H9 (cell line): Measurements from ENCODE around the gene SEC22A. TPM values are rescaled to one million over a fixed set of nuclear protein-coding genes. Genes with fewer than 3 reads are reported as not detected.
A peak's percentile ranks its signal among the peaks of the same experiment; 100 is the strongest.

Experiments
- DNase-seq: peaks from one replicate; pipeline ENCODE4 v3.0.0-alpha.2; 2017
- H2AFZ ChIP-seq: one replicate; pipeline ENCODE4 v1.6.1; 2013; ENCODE audit warnings: mild to moderate bottlenecking, low read length, control low read depth, moderate library complexity
- H2AK5ac ChIP-seq: 2 replicates; pipeline ENCODE4 v1.6.1; 2013; ENCODE audit warnings: low read length, control low read depth, mixed read lengths; ENCODE audit not compliant: insufficient read length
- H2BK120ac ChIP-seq: one replicate; pipeline ENCODE4 v1.6.1; 2013; ENCODE audit warnings: low read depth, mild to moderate bottlenecking, low read length, control low read depth, inconsistent platforms; ENCODE audit not compliant: poor library complexity, severe bottlenecking
- H2BK12ac ChIP-seq: 2 replicates; pipeline ENCODE4 v1.6.1; 2013; ENCODE audit warnings: low read length, control low read depth, mixed read lengths, low read depth; ENCODE audit not compliant: insufficient read length
- H2BK15ac ChIP-seq: 2 replicates; pipeline ENCODE4 v1.6.1; 2013; ENCODE audit warnings: low read depth, low read length, control low read depth
- H2BK20ac ChIP-seq: one replicate; pipeline ENCODE4 v1.6.1; 2013; ENCODE audit warnings: low read depth, mild to moderate bottlenecking, low read length, control low read depth, inconsistent platforms; ENCODE audit not compliant: poor library complexity, severe bottlenecking
- H2BK5ac ChIP-seq: 2 replicates; pipeline ENCODE4 v1.6.1; 2013; ENCODE audit warnings: low read length, control low read depth, mixed read lengths; ENCODE audit not compliant: insufficient read length
- H3K14ac ChIP-seq: 2 replicates; pipeline ENCODE4 v1.6.1; 2013; ENCODE audit warnings: low read length, control low read depth; ENCODE audit not compliant: insufficient read depth
- H3K18ac ChIP-seq: 2 replicates; pipeline ENCODE4 v1.6.1; 2013; ENCODE audit warnings: low read depth, mild to moderate bottlenecking, mixed read lengths, low read length, control low read depth; ENCODE audit not compliant: insufficient read length
- H3K23ac ChIP-seq: 2 replicates; pipeline ENCODE4 v1.6.1; 2013; ENCODE audit warnings: low read length, control low read depth, mixed read lengths, low read depth; ENCODE audit not compliant: insufficient read length
- H3K23me2 ChIP-seq: 2 replicates; pipeline ENCODE4 v1.6.1; 2013; ENCODE audit warnings: low read depth, mild to moderate bottlenecking, mixed read lengths, low read length, control low read depth; ENCODE audit not compliant: insufficient read length, poor library complexity, severe bottlenecking
- H3K27ac ChIP-seq: 2 replicates; pipeline ENCODE4 v1.5.1; 2013; ENCODE audit warnings: low read length, control low read depth, mixed read lengths, low read depth; ENCODE audit not compliant: insufficient read length
- H3K27me3 ChIP-seq: 2 replicates; pipeline ENCODE4 v1.6.1; 2013; ENCODE audit warnings: low read length, control low read depth, inconsistent platforms; ENCODE audit not compliant: insufficient read depth
- H3K4ac ChIP-seq: 2 replicates; pipeline ENCODE4 v1.6.1; 2013; ENCODE audit warnings: low read depth, mild to moderate bottlenecking, control low read depth, inconsistent platforms, low read length, moderate library complexity
- H3K4me1 ChIP-seq: 2 replicates; pipeline ENCODE4 v1.6.1; 2013; ENCODE audit warnings: low read length, control low read depth, inconsistent platforms; ENCODE audit not compliant: insufficient read depth
- H3K4me2 ChIP-seq: 2 replicates; pipeline ENCODE4 v1.6.1; 2013; ENCODE audit warnings: low read length, control low read depth, mixed read lengths; ENCODE audit not compliant: insufficient read length, insufficient read depth
- H3K56ac ChIP-seq: 2 replicates; pipeline ENCODE4 v1.6.1; 2013; ENCODE audit warnings: low read depth, mild to moderate bottlenecking, mixed read lengths, low read length, control low read depth; ENCODE audit not compliant: insufficient read length
- H3K79me1 ChIP-seq: 2 replicates; pipeline ENCODE4 v1.6.1; 2013; ENCODE audit warnings: low read depth, mild to moderate bottlenecking, moderate library complexity, low read length, control low read depth, inconsistent platforms; ENCODE audit not compliant: insufficient read depth, poor library complexity, severe bottlenecking
- H3K79me2 ChIP-seq: 2 replicates; pipeline ENCODE4 v1.6.1; 2013; ENCODE audit warnings: low read length, control low read depth, inconsistent platforms; ENCODE audit not compliant: insufficient read depth
- H3K9ac ChIP-seq: 2 replicates; pipeline ENCODE4 v1.6.1; 2013; ENCODE audit warnings: low read length, control low read depth, mixed read lengths; ENCODE audit not compliant: insufficient read length; ENCODE audit errors: extremely low read depth
- H3K9me3 ChIP-seq: one replicate; pipeline ENCODE4 v1.6.1; 2013; ENCODE audit warnings: low read depth, low read length, inconsistent platforms; ENCODE audit not compliant: control insufficient read depth
- H3T11ph ChIP-seq: one replicate; pipeline ENCODE4 v1.6.1; 2013; ENCODE audit warnings: mild to moderate bottlenecking, low read length, control low read depth, inconsistent platforms
- H4K20me1 ChIP-seq: one replicate; pipeline ENCODE4 v1.6.1; 2013; ENCODE audit not compliant: control insufficient read depth, insufficient read length, insufficient read depth
- H4K5ac ChIP-seq: 2 replicates; pipeline ENCODE4 v1.6.1; 2013; ENCODE audit warnings: low read depth, mild to moderate bottlenecking, mixed read lengths, low read length, control low read depth; ENCODE audit not compliant: insufficient read length
- H4K8ac ChIP-seq: replicated peaks from 2 replicates; pipeline ENCODE4 v1.6.1; 2013; ENCODE audit warnings: low read length, control low read depth, mixed read lengths, low read depth; ENCODE audit not compliant: insufficient read length
- H4K91ac ChIP-seq: 2 replicates; pipeline ENCODE4 v1.6.1; 2013; ENCODE audit warnings: low read depth, mild to moderate bottlenecking, moderate library complexity, mixed read lengths, low read length, control low read depth; ENCODE audit not compliant: insufficient read length
- H3K27ac Mint-ChIP-seq, 3 experiments: 2 replicates in 2 of 3; 3 replicates in 1 of 3; pipeline ENCODE4 v1.8.0; 2020 to 2021; ENCODE audit warnings: mixed read lengths in 3 of 3, mild to moderate bottlenecking in 1 of 3, moderate library complexity in 1 of 3
- H3K27me3 Mint-ChIP-seq: 2 replicates; pipeline ENCODE4 v1.8.0; 2021; ENCODE audit warnings: low read depth, mild to moderate bottlenecking, moderate library complexity, mixed read lengths
- H3K36me3 Mint-ChIP-seq, 3 experiments: 2 replicates in 2 of 3; 3 replicates in 1 of 3; pipeline ENCODE4 v1.8.0; 2020 to 2021; ENCODE audit warnings: low read depth in 3 of 3, mixed read lengths in 3 of 3; ENCODE audit not compliant: insufficient read depth in 1 of 3
- H3K4me1 Mint-ChIP-seq, 2 experiments: 2 replicates each; pipeline ENCODE4 v1.8.0; 2020; ENCODE audit warnings: mixed read lengths in 2 of 2
- H3K4me3 Mint-ChIP-seq, 2 experiments: 2 replicates in 1 of 2; 3 replicates in 1 of 2; pipeline ENCODE4 v1.8.0; 2020 to 2021; ENCODE audit warnings: mild to moderate bottlenecking in 2 of 2, mixed read lengths in 2 of 2, moderate library complexity in 1 of 2
- H3K9me3 Mint-ChIP-seq, 2 experiments: 2 replicates in 1 of 2; 3 replicates in 1 of 2; pipeline ENCODE4 v1.8.0; 2020; ENCODE audit warnings: mild to moderate bottlenecking in 2 of 2, mixed read lengths in 2 of 2, moderate library complexity in 1 of 2
- CTCF ChIP-seq: fragments of 200-600 bp; sonication (generic); conservative IDR thresholded peaks from 3 replicates; pipeline ENCODE4 v1.8.0; 2021; ENCODE audit warnings: antibody characterized with exemption, mild to moderate bottlenecking
- WGBS: extraction: QIAGEN DNeasy Blood & Tissue Kit; methylation state at CpG from one replicate; pipeline ENCODE4 v1.1.7; 2013; ENCODE audit warnings: missing lambda C conversion rate, low lambda C conversion rate, mixed read lengths; ENCODE audit not compliant: insufficient read length; ENCODE audit errors: extremely low coverage; 5-methylcytosine and 5-hydroxymethylcytosine counted together
- total RNA-seq: library from RNA; stranded (reverse); gene quantifications from 2 replicates; pipeline ENCODE4 v1.2.1, GENCODE V29; 2021

The SEC22A gene
- total RNA-seq, 1 experiment from 2014 or later, result 9.9 TPM

DNA sequence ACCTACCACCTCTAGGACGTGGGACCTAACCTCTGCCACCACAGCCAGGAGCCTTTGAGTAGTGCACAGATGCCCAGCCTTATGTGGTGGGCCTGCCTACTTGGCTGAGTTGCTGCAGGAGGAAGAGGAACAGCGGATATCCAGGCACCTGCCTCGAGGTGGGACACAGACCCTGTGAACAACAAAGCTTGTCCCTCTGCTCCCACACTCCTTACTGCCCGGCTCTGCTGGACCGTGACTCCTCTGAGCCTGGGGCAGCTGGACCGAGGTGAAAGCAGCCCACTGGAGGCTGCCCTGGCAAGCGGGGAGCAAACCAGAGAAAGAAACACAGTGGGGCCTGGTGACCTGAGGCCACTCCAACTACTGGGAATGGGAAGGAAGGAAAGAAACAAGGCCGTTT lies 97.8 kb downstream of the SEC22A start:
- Histone ChIP-seq H2BK5ac (peak overlapping the region; percentile 1), H2BK15ac (no peak overlapping the region), H3K18ac (no peak overlapping the region), H3K4ac (no peak overlapping the region), H3K4me1 (no peaks in the 10 kb centered on the region), H3T11ph (no peak overlapping the region), H3K56ac (no peak overlapping the region), H3K4me2 (no peak overlapping the region), H2BK20ac (no peak overlapping the region), H4K91ac (no peak overlapping the region), H2AFZ (no peak overlapping the region), H4K5ac (no peak overlapping the region), H3K27me3 (no peaks in the 10 kb centered on the region), H3K14ac (no peak overlapping the region), H3K9me3 (no peaks in the 10 kb centered on the region), H4K20me1 (peaks cover 2% of the 10 kb centered on the region), H3K27ac (no peak overlapping the region), H3K23ac (no peak overlapping the region), H3K9ac (no peak overlapping the region), H3K79me2 (no peaks in the 10 kb centered on the region), H3K79me1 (no peaks in the 10 kb centered on the region), H2BK120ac (no peak overlapping the region), H2BK12ac (no peak overlapping the region), H3K23me2 (no peaks in the 10 kb centered on the region), H2AK5ac (no peak overlapping the region), H4K8ac (no peak overlapping the region)
- Mint-ChIP-seq H3K27ac (peak overlapping the region in 1 of 3 experiments; percentile 22; a peak in 1 of 7 replicates), H3K27me3 (no peaks in the 10 kb centered on the region), H3K4me3 (no peak overlapping the region), H3K36me3 (peaks cover 11 to 29% (median 18%) of the 10 kb centered on the region in 3 experiments), H3K9me3 (no peaks in the 10 kb centered on the region; a peak in 1 of 5 replicates), H3K4me1 (no peaks in the 10 kb centered on the region)
- no peak for DNase-seq
- no peak for TF ChIP-seq CTCF
- WGBS, result no CpG with 5 or more reads among the region's 8 CpGs
